NCI-H128 (cell line): ENCODE results near the gene CALM3.
"Not testable (repeated sequence)": the region's sequence is repeated elsewhere in the genome, so short reads cannot be mapped to it uniquely, and the experiment has no call there.

Source experiments
- DNase-seq: peaks from one replicate; lab custom pipeline; 2025; ENCODE audit not compliant: unreplicated experiment; lab: John Stamatoyannopoulos, UW

The CALM3 gene

DNA sequence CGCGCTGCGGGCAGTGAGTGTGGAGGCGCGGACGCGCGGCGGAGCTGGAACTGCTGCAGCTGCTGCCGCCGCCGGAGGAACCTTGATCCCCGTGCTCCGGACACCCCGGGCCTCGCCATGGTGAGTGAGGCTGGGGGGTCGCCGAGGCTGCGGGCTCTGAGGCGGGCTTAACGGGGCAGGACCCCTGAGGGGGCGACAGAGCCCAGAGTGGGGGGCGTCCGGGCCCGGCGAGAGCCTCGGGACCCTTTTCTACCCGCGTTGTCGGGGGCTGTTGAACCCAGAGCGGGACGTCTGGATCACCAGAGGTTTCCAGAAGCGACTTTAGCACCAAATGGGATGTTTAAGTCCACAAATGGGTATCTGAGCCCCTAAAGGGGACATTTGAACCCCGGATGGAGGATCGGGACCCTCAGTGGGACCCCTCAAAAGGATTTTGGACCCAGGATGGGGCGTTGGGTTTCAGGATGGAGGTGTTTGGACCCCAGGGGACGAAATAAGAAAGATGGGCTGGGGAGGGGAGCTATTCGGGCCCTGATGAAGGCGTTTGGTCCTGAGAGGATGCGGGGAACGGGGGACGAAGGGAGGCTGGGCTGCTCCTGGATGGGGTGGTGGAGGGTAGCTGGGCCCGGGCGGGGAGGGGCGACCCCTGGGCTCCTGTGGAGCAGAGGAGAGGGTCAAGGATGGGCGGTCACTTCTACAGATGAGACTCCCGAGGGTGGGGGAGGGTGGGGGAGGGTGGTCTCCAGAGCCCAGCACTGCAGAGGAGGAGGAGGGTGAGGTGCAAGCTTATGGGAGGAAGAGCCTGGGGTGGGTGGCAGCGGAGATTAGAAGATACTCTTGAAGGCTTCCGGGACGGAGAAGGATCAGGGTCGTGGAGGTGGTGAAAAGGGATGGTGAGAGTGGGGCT, at the start of gene CALM3:
CALM3 (plus strand) TSS at position 13 of the 907 bp plus-strand sequence; CDS start at position 118, 105 bp downstream.
- DNase-seq: no peak

DNA sequence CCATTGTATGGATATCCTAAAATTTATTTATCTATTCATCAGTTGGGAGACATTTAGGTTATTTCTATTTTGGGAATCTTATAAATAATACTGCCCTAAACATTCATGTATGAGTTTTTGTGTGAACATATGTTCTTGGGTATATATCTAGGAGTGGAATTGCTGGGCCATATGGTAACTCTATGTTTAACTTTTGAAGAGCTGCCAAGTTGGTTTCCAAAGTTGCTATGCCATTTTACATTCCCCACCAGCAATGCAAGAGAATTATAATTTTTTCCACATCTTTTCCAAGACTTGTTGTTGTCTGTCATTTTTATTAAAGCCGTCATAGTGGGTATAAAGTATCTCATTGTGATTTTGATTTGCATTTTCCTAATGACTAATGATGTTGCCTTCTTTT, 48.2 kb upstream of the CALM3 start:
- no peak for DNase-seq

DNA sequence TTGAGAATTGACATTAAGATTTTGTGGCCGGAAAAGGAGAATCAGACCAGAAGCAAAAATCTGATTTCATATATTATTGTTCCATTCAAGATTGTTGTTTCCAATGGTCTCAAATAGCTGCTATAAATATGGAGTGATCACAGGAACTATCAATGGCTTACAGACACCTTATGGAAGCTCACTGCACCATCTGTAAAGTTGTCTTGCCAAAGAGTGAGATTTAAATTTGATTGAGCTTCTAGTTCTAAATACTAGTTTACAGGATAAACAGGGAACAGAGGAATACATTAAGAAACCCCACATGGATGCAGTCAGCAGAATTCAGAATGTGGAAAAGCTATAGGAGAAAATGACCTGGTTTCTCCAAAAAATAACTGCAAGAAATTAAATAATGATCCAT, 47.0 kb upstream of the CALM3 start:
- no peak for DNase-seq

DNA sequence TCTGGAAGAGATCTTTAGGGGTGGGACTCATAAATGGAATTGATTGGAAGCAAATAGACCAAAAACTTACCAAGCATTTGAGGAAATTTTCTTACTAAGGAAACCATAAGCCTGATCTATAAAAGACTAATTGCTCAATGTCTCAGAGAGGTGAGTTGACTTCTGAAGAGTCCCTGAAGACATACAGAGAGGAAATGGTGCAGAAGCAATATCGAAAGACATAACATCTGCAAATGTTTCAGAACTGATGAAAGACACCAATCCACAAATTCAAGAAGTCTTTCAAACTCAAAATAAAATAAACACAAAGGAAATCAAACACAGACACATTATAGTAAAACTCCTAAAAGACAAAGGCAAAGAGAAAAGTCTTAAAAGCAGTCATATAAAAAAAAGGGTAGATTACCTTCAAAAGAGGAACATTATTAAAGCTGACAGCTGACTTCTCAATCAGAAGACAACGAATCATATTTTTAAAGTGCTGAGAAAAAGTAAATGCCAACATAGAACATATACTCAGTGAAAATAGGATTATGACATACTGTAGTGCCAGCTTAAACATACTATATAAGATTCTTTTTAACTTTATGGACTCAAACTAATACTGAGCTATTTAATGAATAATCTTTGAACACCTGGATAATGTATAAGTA, 45.4 kb upstream of the CALM3 start:
- DNase-seq: no peak

DNA sequence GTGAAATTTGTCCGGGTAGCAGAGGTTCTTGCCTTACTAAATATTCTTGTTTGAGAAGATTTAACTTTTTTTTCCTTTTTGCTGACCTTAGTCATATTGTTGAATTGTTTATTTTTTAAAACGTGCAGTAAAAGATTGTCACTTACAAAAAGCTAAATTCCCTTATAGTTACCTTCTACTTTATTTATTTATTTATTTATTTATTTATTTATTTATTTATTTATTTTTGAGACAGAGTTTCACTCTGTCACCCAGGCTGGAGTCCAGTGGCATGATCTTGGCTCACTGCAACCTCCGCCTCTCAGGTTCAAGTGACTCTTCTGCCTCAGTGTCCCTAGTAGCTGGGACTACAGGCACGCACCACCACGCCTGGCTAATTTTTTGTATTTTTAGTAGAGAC, 44.7 kb upstream of the CALM3 start:
- not testable (repeated sequence) for DNase-seq

DNA sequence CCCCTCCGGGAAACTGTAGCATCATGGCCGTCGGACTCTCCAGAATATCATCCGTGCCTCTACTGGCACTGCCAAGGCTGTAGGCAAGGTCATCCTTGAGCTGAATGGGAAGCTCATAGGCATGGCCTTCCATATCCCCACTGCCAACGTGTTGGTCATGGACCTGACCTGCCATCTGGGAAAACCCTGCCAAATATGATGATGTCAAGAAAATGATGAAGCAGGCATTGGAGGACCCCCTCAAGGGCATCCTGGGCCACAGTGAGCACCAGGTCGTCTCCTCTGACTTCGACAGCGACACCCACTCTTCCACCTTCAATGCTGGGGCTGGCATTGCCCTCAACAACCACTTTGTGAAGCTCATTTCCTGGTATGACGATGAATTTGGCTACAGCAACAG, 41.9 kb upstream of the CALM3 start:
- no peak for DNase-seq

DNA sequence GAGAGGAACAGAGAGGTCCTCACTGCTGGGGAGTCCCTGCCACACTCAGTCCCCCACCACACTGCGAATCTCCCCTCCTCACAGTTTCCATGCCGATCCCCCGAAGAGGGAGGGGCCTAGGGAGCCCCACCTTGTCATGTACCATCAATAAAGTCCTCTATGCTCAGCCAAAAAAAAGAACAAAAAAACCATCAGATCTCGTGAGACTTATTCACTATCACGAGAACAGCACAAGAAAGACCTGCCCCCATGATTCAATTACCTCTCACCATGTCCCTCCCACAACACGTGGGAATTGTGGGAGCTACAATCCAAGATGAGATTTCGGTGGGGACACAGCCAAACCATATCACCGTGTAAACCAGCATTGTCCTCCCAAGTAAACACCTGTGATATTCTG, 41.5 kb upstream of the CALM3 start:
- DNase-seq: not testable (repeated sequence)

DNA sequence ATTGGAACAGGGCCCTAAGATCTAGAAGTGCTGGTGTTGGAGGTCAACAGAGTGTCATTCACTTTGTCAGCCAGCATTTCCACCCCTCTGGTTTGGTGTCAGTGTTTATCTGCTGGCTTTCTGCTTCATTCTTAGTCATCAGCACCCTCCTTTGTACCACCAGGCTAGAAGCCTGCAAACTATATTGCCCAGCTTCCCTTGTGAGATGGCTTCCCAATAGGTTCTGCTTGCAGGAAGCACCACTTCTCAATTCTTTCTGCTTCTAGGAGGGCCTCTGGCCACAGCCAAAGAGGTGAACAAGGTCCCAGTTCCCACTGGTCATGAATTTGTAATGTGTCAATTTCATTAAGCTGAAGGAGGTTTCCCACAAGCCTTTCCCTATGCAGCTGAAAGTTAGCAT, 36.4 kb upstream of the CALM3 start:
- DNase-seq: no peak

DNA sequence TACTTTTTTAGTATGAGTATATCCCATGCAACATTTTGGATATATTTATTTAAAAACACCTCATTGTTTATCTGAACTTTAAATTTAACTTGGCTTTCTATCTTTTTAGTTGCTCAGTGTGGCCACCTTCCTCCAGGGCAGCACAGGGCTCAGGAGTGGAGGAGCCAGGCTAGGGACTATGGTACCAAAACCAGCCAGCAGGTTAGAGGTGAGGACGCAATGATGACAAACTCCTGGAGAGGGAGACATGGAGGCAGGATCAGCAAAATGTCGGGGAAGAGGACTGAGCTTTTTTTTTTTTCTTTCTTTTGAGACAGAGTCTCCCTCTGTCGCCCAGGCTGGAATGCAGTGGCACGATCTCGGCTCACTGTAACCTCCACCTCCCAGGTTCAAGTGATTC, 29.6 kb upstream of the CALM3 start:
- DNase-seq: no peak

DNA sequence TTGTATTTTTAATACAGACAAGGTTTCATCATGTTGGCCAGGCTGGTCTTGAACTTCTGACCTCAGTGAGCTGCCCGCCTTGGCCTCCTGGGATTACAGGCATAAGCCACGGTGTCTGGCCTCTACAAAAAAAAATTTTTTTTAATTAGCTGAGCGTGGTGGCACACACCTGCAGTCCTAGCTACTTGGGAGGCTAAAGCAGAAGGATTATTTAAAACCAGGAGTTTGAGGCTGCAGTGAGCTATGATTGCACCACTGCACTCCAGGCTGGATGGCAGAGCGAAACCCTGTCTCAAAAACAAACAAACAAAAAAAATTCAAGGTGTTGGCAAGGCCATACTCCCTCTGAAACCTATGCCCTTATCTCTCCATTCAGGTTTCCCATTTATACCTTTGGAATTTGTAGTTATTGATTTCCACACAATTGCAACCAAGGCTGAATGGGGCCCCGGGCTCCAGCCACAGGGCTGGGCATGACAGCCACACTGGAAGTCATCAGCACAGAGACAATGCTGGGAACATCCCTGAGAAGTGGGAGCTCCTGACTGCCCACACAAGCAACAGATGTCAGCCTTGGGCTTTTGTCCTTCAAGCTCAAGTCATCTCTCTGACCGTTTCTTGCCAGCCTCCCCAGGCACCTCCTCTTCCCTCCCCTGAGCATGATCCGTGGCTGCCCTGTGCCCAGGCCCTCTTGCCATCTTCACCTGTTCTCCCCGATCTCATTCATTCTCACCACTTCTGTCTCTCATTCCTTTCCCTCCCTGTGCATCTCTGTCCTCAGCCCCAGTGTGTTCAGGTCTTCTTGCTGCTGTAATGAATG, 27.2 kb upstream of the CALM3 start:
- no peak for DNase-seq

DNA sequence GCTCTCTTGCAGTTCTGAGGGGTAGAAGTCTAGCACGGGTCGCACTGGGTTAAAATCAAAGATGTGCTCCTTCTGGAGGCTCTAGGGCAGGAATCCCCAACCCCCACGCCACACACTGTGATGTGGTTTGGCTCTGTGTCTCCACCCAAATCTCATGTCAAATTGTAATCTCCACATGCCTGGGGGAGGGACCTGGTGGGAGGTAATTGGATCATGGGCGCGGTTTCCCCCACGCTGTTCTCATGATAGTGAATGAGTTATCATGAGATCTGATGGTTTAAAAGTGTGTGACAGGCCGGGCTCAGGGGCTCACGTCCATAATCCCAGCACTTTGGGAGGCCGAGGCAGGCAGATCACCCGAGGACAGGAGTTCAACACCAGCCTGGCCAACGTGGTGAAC, 26.6 kb upstream of the CALM3 start:
- no peak for DNase-seq

DNA sequence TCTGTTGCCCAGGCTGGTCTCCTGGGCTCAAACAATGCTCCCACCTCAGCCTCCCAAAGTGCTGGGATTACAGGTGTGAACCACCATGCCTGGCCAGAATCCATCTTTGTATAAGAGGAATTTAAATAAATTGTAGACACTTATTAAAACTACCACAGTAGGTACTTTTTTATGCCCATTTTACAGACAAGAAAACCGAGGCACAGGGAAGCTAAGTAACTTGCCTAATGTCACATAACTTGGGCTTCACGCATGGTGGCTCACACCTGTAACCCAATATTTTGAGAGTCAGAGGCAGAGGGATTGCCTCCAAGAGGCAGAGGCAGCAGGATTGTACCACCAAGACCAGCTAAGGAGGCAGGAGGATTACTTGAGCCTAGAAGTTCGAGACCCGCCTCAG, 22.7 kb upstream of the CALM3 start:
- DNase-seq: no peak

DNA sequence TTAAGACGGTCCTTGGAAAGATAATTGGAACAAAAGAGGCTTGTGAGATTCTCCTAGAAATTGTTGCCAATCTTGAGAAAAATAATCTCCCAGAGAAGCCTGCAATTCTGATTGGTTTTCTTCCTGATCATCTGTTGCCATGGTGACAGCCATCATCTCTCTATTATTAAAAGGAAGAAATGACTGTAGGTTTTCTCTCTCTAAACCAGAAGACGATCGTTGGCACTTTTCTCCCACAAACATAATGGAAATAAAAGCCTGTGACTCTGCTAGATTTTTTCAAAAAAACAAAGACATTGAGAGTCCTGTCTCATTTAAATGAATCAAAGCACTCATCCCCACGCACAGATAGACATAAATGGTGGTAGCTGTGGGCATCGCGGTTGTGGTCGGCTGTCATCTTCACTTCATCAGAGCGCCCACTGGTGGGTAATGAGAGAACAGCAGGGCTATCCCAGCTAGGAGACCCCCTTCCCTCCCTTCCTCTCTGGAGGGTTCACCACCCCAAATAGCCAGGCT, 21.7 kb upstream of the CALM3 start:
- DNase-seq: no peak

DNA sequence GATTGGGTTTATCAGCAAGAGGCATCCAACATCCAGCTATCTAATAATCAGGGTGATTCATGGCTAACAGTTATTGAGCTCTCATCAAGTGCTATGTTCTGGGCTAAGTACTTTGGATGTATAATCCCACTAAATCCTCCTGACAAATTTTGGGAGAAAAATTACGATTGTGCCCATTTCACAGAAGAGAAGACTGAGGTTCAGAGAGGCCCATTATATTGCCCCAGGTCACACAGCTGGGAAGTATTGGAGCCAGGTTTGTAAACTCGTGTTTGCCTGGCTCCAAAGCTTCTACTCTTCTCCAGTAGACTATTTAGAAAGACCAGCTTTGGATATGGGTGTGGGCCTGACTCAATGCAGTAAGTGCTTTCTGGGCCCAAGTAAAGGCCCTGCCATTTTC, 20.9 kb upstream of the CALM3 start:
- DNase-seq: no peak

DNA sequence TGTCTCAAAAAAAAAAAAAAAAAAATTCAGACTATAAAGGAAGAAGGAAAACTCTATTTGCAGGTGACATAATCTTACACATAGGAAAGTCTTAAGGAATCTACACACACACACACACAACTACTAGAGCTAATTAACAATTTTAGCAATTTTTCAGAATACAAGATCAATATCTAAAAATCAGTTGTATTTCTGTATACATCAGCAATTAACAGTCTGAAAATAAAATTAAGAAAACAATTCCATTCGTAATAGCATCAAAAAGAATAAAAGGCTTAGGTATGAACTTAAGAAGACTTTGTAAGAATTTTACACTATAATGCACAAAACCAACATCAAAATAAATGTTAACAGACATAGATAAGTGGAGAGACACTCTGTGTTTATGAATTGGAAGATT, 15.6 kb upstream of the CALM3 start:
- DNase-seq: no peak

DNA sequence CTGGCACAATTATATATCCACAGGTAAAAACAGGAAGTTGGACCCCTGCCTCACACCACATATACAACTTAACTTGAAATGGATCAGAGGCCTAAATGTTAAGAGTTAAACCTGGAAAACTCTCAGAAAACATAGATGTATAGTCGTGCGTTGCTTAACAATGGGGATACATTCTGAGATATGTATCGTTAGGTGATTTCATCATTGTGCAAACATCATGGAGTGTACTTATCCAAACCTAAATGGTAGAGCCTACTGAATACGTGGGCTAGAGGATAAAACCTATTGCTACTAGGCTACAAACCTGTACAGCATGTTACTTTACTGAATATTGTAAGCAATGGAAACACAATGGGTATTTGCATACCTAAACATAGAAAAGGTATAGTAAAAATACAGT, 14.8 kb upstream of the CALM3 start:
- no peak for DNase-seq

DNA sequence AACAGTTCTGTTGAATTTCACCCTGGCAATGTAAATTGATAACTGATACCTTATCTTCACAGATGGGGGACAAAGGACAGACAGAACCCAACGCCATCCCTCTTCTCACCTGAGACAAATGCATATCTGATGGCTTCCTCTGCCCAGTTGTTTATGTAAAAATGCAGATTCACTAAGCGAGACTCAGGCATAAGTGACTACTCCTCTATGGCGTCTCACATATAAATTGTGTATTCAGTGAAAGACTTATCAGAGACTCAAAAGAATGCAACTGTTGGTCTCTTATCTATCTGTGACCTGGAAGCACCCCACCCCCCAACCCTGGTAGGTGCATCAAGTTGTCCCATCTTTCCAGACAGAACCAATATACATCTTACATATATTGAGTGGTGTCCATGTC, 13.3 kb upstream of the CALM3 start:
- no peak for DNase-seq

DNA sequence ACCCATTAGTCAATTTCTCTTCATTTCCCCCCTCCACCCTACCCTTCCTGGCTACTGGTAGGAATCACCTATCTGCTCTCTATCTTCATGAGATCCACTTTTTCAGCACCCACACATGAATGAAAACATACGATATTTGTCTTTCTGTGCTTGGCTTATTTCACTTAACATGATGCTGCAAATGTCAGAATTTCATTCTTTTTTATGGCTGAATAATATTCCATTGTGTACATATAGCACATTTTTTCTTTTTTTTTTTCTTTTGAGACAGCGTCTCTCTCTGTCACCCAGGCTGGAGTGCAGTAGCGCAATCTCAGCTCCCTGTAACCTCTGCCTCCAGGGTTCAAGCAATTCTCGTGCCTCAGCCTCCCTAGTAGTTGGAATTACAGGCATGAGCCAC, 9.9 kb upstream of the CALM3 start:
- DNase-seq: no peak

DNA sequence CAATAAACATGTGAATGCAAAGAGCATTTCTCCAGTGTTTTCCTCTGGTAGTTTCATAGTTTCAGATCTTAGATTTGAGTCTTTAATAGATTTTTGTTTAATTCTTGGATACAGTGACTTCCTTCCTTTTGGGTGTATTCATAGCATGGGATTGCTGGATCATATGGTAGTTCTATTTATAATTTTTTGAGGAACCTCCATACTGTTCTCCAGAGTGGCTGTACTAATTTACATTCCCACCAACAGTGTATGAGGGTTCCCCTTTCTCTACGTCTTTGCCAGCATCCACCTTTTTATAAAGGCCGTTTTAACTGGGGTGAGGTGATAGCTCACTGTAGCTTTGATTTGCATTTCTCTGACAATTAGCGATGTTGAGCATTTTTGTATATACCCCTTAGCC, 9.3 kb upstream of the CALM3 start:
- no peak for DNase-seq

DNA sequence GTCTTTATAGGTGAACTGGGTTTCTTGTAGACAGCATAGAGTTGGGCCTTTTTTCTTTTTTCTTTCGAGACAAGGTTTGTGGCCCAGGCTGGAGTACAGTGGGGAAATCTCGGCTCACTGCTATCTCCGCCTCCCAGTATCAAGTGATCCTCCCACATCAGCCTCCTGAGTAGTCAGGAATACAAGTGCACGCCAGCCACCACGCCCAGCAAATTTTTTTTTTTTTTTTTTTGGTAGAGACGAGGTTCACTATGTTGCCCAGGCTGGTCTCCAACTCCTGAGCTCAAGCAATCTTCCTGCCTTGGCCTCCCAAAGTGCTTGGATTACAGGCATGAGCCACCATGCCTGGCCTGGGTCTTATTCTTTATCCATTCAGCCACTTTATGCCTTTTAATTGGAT, 5.1 kb upstream of the CALM3 start:
- no peak for DNase-seq

DNA sequence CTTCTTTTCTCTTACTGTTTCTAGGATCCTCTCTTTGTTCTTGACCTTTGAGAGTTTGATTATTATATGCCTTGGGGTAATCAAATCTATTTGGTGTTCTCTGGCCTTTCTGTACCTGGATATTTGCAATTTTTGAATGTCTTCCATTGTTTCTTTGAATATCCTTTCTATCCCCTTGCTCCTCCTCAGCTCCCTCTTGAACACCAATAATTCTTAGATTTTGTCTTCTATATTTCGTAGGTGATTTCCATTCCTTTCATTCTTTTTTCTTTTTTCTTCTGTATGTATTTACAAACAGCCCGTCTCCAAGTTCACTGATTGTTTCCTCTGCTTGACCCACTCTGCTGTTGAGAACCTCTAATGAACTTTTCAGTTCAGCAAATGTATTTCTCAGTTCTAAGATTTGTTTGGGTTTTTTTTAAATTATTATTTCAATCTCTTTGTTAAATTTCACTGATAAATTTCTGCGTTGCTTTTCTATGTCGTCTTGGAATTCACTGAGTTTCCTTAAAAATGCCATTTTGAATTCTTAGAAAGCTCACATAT, 2.7 kb upstream of the CALM3 start:
- no peak for DNase-seq
